IPS DF 4.7 (cell line): ENCODE measurements around the gene PM20D1.
"Not testable (repeated sequence)": the region's sequence is repeated elsewhere in the genome, so short reads cannot be mapped to it uniquely, and the experiment has no call there.

Experiments used
- DNase-seq: peaks from one replicate; pipeline ENCODE4 v3.0.0-alpha.2; 2013; ENCODE audit warnings: low spot score; ENCODE audit errors: extremely low read depth

PM20D1 gene

GRCh38 chr1:205842229-205842628 is 7.7 kb downstream of the PM20D1 start:
- DNase-seq = no peak

DNA sequence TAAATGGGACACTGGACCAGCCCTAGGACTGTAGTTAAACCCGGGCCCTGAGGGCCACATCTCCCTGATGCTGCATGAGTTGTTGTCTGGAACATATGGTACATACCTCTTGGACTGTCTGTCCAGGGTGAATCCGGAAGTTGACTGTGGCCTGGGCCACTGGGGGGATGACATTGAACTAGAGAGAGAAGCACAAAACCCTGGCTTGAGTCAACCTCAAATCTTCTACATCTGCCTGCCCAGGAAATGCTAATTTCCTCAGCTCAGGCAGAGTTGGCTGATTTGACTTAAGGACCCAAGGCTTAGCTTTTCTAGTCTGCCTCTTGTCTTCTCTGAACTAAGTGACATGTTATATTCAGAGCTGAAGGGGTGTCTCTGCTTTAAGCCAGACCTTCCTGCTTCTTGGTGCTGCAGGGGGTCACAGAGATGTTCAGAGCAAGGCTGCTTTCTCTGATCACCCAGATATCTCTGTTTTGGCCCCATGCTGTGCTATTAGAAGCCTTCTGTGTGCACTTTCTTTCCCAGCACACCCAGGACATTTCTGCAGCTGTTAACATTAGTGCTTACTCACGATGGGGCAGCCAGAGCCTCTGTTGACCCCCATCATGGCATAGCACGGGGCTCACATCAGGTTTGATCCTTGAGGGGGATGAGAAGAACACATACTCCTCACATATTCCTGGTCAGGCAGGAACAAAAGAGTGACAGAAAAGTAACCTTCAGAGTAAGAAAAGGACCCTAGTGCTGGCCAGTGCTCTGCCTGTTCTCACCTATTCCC is 9.6 kb downstream of the PM20D1 start:
- DNase-seq = no peak

GRCh38 chr1:205837382-205837970 is 12.5 kb downstream of the PM20D1 start:
- no peak for DNase-seq

GRCh38 chr1:205834751-205835150 is 15.2 kb downstream of the PM20D1 start:
- DNase-seq = no peak

DNA sequence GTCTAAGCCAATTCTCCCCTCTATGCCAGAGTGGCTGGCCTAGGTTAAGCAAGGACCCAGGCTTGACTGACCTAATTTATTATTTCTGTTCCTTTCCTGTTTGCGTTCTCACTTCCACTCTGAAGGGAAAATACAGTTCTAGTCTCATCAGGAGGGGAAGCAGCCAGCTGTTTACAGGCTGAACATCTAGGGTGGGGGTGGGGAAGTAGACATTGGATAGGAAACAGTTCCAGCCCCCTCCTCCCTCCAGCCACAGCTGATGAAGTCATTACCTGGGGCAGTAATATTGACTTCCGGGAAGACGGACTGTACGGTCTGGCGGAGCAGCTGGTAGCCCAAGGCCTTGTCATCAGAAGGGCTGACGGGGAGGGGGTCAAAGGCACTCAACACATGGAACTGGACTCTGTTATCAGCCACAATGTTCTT is 17.6 kb downstream of the PM20D1 start:
- no peak for DNase-seq

- DNase-seq = no peak
Measured at GRCh38 chr1:205827623-205828022, 22.3 kb downstream of the PM20D1 start.

DNA sequence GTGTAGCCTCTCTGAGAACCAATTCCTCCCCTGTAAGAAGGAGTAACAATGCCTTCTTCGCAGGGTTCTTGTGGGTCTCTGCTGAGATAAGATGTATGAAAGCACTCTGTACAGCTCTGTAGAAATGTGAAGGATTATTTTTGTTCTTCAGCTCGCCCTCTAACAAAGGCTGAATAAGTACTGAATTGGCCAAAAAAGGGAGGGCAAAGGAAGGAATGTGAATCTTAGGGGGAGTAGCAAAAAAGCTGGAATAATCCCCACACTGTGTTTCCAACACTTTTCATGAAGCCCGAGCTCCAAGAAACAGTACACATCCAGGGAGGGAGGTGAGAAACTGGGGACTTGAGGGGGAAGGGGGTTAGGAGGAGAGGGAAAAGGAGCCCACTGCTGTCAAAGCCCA is 22.9 kb downstream of the PM20D1 start:
- DNase-seq = no peak

- DNase-seq = no peak
Measured at GRCh38 chr1:205826016-205826806, 23.7 kb downstream of the PM20D1 start.

DNA sequence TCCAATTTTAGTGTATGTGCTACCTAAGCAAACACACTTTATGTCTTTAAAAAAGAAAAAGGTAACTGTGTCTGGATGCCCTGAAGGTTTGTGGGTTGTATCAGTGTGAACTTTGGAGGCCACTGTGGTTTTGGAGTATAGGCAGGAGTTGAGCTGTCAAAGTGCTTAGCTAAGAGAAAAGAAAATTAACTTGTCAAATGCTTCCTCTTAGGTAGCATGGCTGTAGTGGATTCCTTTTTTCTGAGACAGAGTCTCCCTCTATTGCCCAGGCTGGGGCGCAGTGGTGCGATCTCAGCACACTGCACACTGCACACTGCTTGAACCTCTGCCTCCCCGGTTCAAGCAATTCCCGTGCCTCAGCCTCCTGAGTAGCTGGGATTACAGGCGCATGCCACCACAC is 25.8 kb downstream of the PM20D1 start:
- DNase-seq = no peak

DNA sequence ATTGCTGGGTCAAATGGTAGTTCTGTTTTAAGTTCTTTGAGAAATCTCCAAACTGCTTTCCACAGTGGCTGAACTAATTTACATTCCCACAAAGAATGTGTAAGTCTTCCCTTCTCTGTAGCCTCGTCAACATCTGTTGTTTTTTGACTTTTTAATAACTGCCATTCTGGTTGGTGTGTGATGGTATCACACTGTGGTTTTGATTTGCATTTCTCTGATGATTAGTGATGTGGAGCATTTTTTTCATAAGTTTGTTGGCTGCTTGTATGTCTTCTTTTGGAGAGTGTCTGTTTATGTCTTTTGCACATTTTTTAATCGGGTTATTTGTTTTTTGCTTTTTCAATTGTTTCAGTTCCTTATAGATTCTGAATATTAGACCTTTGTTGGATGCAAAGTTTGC is 26.7 kb downstream of the PM20D1 start:
- DNase-seq = not testable (repeated sequence)

DNA sequence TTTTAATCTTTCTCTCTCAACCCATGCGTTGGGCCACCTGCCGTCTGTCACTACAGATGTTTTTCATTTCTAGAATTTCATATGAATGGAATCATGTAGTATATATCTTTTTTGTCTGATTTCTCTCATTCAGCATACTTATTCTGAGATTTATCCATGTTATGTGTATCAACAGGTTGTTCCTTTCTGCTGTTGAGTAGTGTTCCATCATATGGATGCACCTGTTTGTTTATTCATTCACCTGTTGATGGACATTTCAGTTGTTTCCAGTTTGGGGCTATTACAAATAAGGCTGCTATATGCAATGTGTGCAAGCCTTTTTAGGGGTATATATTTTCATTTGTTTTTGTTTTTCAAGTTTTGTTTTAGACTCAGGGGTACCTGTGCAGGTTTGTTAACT is 27.5 kb downstream of the PM20D1 start:
- no peak for DNase-seq

DNA sequence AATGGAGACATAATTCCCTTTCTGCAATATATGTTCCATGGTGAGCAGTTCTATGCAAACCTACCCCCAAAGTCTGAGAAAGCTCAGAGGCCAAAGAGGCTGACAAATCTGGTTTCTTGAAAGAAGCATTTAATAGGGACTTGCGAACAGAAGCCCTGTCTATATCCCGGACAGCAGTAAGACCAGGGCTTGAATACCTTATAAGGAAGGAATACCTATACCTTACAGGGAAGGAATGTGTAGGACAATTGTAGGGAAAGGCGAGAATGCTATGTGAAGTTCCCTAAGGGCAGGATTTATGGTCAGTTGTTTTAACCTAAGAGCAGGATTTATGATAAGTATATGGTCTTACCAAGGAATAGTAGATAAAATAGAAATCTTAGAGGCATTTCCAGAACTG is 31.9 kb downstream of the PM20D1 start:
- DNase-seq = no peak

DNA sequence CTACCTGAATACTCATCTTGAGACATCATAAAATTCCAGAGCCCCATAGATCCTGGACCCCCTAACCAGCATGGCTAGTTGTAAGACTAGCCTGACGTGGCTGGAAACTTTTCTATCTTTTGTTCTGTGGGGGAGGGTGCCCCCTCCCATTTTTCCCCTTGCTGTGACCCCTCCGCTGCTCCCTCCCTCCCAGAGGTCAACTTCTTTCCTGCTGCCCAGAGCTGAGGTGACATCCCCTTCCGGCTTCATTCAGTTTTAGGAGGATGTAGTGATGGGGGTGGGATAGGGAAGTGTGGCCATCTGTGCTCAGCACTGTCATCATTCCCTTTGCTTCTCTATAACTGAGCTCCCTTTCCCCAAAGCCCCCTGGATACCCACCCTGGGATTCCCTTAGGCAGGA is 32.6 kb downstream of the PM20D1 start:
- no peak for DNase-seq

DNA sequence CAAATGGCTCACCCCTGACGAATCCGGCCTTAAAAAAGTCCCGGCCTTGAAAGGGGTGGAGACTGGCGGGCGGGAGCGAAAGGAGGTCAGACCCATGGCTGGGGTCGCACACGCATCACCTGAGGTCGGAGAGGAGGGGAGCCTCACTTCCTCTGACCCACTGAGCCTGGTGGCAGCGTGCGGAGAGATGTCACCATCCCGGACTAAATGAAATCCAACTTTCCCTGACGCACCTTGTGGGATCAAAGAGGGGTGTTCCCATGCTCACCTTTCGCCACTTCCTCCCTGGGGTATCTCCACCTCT is 36.2 kb downstream of the PM20D1 start:
- no peak for DNase-seq

DNA sequence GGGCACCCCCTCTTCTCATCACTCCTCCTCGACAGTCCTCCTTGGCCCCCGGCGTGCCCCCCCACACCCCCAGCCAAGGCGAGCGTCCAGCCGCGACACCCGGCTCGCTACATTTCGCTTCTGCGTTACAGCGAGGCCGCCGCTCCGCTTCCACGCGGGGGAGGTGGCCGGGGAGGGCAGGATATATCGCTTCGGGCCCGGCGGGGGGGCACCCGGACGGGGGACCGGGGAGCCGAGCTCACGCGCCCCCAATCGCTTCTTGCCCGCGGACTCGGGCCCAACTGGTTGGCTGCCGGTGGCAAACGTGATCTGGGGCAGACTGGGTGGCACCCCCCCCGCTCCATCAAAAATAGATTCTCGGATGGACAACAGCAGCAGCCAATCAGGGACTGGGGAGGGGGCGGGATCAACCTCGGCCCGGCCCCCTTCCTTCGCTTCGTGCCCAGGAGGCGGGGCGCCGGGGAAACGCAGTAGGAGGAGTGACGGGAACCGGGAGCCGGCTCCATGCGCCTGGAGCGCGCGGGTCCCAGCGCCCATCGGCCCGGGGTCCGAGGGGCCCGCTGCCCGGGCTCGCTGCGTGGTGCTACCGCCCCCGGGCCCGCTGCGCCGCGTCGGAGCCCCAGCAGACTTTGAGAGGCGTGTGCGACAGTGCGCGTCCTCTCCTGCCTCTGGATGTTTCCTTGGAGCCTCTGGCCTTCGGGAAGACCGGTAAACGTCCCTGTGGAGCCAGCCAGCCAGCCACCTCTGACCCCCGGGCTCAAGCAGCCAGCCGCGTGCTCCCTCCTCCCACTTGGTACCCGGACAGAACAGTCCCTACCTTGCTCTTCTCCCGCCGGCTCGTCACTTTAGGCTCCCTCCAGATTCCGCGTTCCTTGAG is 36.8 kb downstream of the PM20D1 start, which contains the start of gene SLC41A1:
SLC41A1 (minus strand) TSS at position 321 of the 877 bp plus-strand sequence. CDS start 2,757 bp downstream, outside the sequence.
- DNase-seq = no peak

- DNase-seq = no peak
Measured at GRCh38 chr1:205812271-205812877, 37.6 kb downstream of the PM20D1 start.

- DNase-seq = no peak
Measured at GRCh38 chr1:205811660-205812059, 38.3 kb downstream of the PM20D1 start.

- DNase-seq = no peak
Measured at GRCh38 chr1:205810448-205811157, 39.3 kb downstream of the PM20D1 start.

- no peak for DNase-seq
Measured at GRCh38 chr1:205809942-205810345, 40.0 kb downstream of the PM20D1 start.

- DNase-seq = no peak
Measured at GRCh38 chr1:205809469-205809868, 40.5 kb downstream of the PM20D1 start.
